GM12878 (cell line): Measurements from ENCODE around the gene FAHD2A. TPM values are rescaled to one million over a fixed set of nuclear protein-coding genes. Genes with fewer than 3 reads are reported as not detected.
A peak's percentile ranks its signal among the peaks of the same experiment; 100 is the strongest.

ENCODE experiments used
- ATF7 ChIP-seq: fragments of 450-650 bp; IDR thresholded peaks from 2 replicates; pipeline ENCODE4 v1.6.1; 2016; ENCODE audit warnings: low read depth, mild to moderate bottlenecking
- BACH1 ChIP-seq: fragments of 450-650 bp; IDR thresholded peaks from 2 replicates; pipeline ENCODE4 v1.6.1; 2017; ENCODE audit warnings: mild to moderate bottlenecking, borderline replicate concordance
- BHLHE40 ChIP-seq, 2 experiments: fragments of 450-650 bp in 1 of 2; IDR thresholded peaks; 2 replicates each; pipeline ENCODE4 v1.6.1; 2011 to 2017; ENCODE audit warnings: low read depth in 2 of 2, borderline replicate concordance in 1 of 2, improper control_type of control experiment in 1 of 2, low read length in 1 of 2, mild to moderate bottlenecking in 1 of 2
- CBX5 ChIP-seq: sonication (generic); IDR thresholded peaks from 2 replicates; pipeline ENCODE4 v1.6.1; 2016; ENCODE audit warnings: low read depth, moderate library complexity, mild to moderate bottlenecking, inconsistent platforms
- CHD2 ChIP-seq: IDR thresholded peaks from 2 replicates; pipeline ENCODE4 v1.6.1; 2011; ENCODE audit warnings: low read depth, low read length, improper control_type of control experiment, borderline replicate concordance
- ESRRA ChIP-seq: IDR thresholded peaks from 2 replicates; pipeline ENCODE4 v1.6.1; 2012; ENCODE audit warnings: mild to moderate bottlenecking, low read length, improper control_type of control experiment
- GATAD2B ChIP-seq: fragments of 450-650 bp; conservative IDR thresholded peaks from 2 replicates; pipeline ENCODE4 v1.6.1; 2017; ENCODE audit warnings: low read depth, mild to moderate bottlenecking, moderate library complexity
- HDAC2 ChIP-seq: fragments of 200-600 bp; sonication (generic); IDR thresholded peaks from 2 replicates; pipeline ENCODE4 v1.6.1; 2017
- IKZF1 ChIP-seq: fragments of 450-650 bp; conservative IDR thresholded peaks from 2 replicates; pipeline ENCODE4 v1.6.1; 2017; ENCODE audit warnings: antibody characterized with exemption, mild to moderate bottlenecking
- IKZF2 ChIP-seq, 2 experiments: fragments of 450-650 bp; IDR thresholded peaks; 2 replicates each; pipeline ENCODE4 v1.6.1; 2017; ENCODE audit warnings: mild to moderate bottlenecking in 2 of 2, moderate library complexity in 2 of 2
- NBN ChIP-seq: fragments of 450-650 bp; IDR thresholded peaks from 2 replicates; pipeline ENCODE4 v1.6.1; 2016
- NFIC ChIP-seq: IDR thresholded peaks from 2 replicates; pipeline ENCODE4 v1.6.1; 2012; ENCODE audit warnings: low read depth, mild to moderate bottlenecking, inconsistent platforms, low read length, moderate library complexity
- NFYB ChIP-seq: IDR thresholded peaks from 2 replicates; pipeline ENCODE4 v1.6.1; 2011; ENCODE audit warnings: low read depth, mild to moderate bottlenecking, low read length, improper control_type of control experiment, moderate library complexity; ENCODE audit not compliant: insufficient read depth
- NKRF ChIP-seq: fragments of 450-650 bp; conservative IDR thresholded peaks from 2 replicates; pipeline ENCODE4 v1.6.1; 2017; ENCODE audit warnings: mild to moderate bottlenecking, moderate library complexity
- NR2F1 ChIP-seq: fragments of 450-650 bp; conservative IDR thresholded peaks from 2 replicates; pipeline ENCODE4 v1.6.1; 2017; ENCODE audit warnings: mild to moderate bottlenecking
- PML ChIP-seq: IDR thresholded peaks from 2 replicates; pipeline ENCODE4 v1.6.1; 2012; ENCODE audit warnings: low read length, inconsistent platforms
- POLR2AphosphoS5 ChIP-seq: IDR thresholded peaks from 2 replicates; pipeline ENCODE4 v1.6.1; 2011; ENCODE audit warnings: mild to moderate bottlenecking, low read length, inconsistent platforms
- RELB ChIP-seq: fragments of 450-650 bp; IDR thresholded peaks from 2 replicates; pipeline ENCODE4 v1.6.1; 2017; ENCODE audit warnings: low read depth, mild to moderate bottlenecking, moderate library complexity
- RUNX3 ChIP-seq: IDR thresholded peaks from 2 replicates; pipeline ENCODE4 v1.6.1; 2012; ENCODE audit warnings: low read length, inconsistent platforms
- SIN3A ChIP-seq: IDR thresholded peaks from 2 replicates; pipeline ENCODE4 v1.6.1; 2012; ENCODE audit warnings: low read depth, low read length, improper control_type of control experiment
- SMAD1 ChIP-seq: fragments of 450-650 bp; IDR thresholded peaks from 2 replicates; pipeline ENCODE4 v1.6.1; 2018; ENCODE audit warnings: mild to moderate bottlenecking, low read depth; ENCODE audit not compliant: partially characterized antibody
- SRF ChIP-seq, 2 experiments: IDR thresholded peaks; 2 replicates each; pipeline ENCODE4 v1.6.1; 2011; ENCODE audit warnings: low read depth in 2 of 2, low read length in 2 of 2, mild to moderate bottlenecking in 1 of 2, moderate library complexity in 1 of 2
- TARDBP ChIP-seq: IDR thresholded peaks from 2 replicates; pipeline ENCODE4 v1.6.1; 2016; ENCODE audit warnings: borderline replicate concordance
- TBL1XR1 ChIP-seq: IDR thresholded peaks from 2 replicates; pipeline ENCODE4 v1.6.1; 2012; ENCODE audit warnings: low read depth, low read length, improper control_type of control experiment
- TCF12 ChIP-seq: IDR thresholded peaks from 2 replicates; pipeline ENCODE4 v1.6.1; 2011; ENCODE audit warnings: low read depth, mild to moderate bottlenecking, low read length
- TCF3 ChIP-seq: IDR thresholded peaks from 2 replicates; pipeline ENCODE4 v1.6.1; 2012; ENCODE audit warnings: low read depth, mild to moderate bottlenecking, low read length, borderline replicate concordance; ENCODE audit not compliant: insufficient read depth
- YY1 ChIP-seq: IDR thresholded peaks from 2 replicates; pipeline ENCODE4 v1.6.1; 2011; ENCODE audit warnings: low read depth, mild to moderate bottlenecking, low read length
- ZNF24 ChIP-seq: fragments of 450-650 bp; IDR thresholded peaks from 2 replicates; pipeline ENCODE4 v1.6.1; 2017; ENCODE audit warnings: antibody characterized with exemption, mild to moderate bottlenecking
- polyA plus RNA-seq, 11 experiments: library from polyadenylated mRNA; depleted of rRNA in 4 of 11; unstranded in 6 of 11; stranded (reverse) in 5 of 11; fragments of >200 nt; fragmentation: Nextera tagmentation in 4 of 11; fragmentation: Illumina TruSeq in 1 of 11; extraction: Ambion mirVana in 4 of 11; extraction: Trizol in 1 of 11; gene quantifications; 1 replicate in 1 of 11; 2 replicates in 10 of 11; pipeline versions ENCODE4 v1.2.1 to v1.2.3, GENCODE V29; 2011 to 2016; ENCODE audit warnings: inconsistent platforms in 2 of 11, missing spikeins in 2 of 11, low read depth in 1 of 11
- total RNA-seq, 4 experiments: library from RNA; depleted of rRNA in 3 of 4; stranded (reverse); fragments of >200 nt in 3 of 4; fragmentation: Illumina TruSeq in 1 of 4; extraction: Trizol in 1 of 4; gene quantifications; 2 replicates each; pipeline versions ENCODE4 v1.2.1 to v1.2.3, GENCODE V29; 2013 to 2021
- TF ChIP-seq, protein P1 (sequence below): IDR thresholded peaks from 2 replicates; pipeline ENCODE4 v1.6.1; 2011; ENCODE audit warnings: low read depth, mild to moderate bottlenecking, low read length, moderate library complexity, borderline replicate concordance; ENCODE audit errors: extremely low read depth

Gene FAHD2A
- total and polyA plus RNA-seq, 10 of the 15 experiments (the other 5 are each of a cell fraction or from before 2014, with no cell fraction given), result 11.2 to 38.2 (median 25.1) TPM

GRCh38 chr2:95402370-95403203 lies at the start of gene FAHD2A (continued):
- TF ChIP-seq NKRF (peak; percentile 82), CBX5 (no peak), CHD2 (0 out of 2 replicates have a peak, but pooled peaks have one; percentile 50), RELB (0 out of 2 replicates have a peak, but pooled peaks have one; percentile 41), SIN3A (peak; percentile 85), NFIC (no peak), TBL1XR1 (no peak), TCF3 (peak; percentile 66; the same call in 1 of the 2 replicates), BACH1 (peak; percentile 92), HDAC2 (no peak), NR2F1 (peak; percentile 97), TCF12 (peak; percentile 89), PML (peak; percentile 41; the same call in 1 of the 2 replicates), SMAD1 (no peak), ZNF24 (no peak), NFYB (peak; percentile 54; the same call in 1 of the 2 replicates), POLR2AphosphoS5 (peak; percentile 52; the same call in 1 of the 2 replicates), YY1 (peak; percentile 76), SRF (IDR thresholded peaks at IDR 0.05; ENCODE audit: low read depth in 2 of 2, low read length in 2 of 2) (peak in 1 of 2 experiments; percentile 77; a peak in 1 of 4 replicates), BHLHE40 (IDR thresholded peaks at IDR 0.05; ENCODE audit: borderline replicate concordance in 1 of 2, low read depth in 2 of 2, low read length in 1 of 2) (peak; percentile 30 to 67; a peak in 2 of 4 replicates), TARDBP (0 out of 2 replicates have a peak, but pooled peaks have one; percentile 16), IKZF2 (IDR thresholded peaks at IDR 0.05) (0 out of 4 replicates have a peak, but pooled peaks of 1 of the 2 experiments have one; percentile 17), ATF7 (peak; percentile 82), IKZF1 (peak; percentile 69), RUNX3 (peak; percentile 75), ESRRA (peak; percentile 83), NBN (peak; percentile 100), GATAD2B (peak; percentile 75; the same call in 1 of the 2 replicates)
- TF ChIP-seq, protein P1, sequence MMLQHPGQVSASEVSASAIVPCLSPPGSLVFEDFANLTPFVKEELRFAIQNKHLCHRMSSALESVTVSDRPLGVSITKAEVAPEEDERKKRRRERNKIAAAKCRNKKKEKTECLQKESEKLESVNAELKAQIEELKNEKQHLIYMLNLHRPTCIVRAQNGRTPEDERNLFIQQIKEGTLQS, result peak; percentile 56; the same call in 1 of the 2 replicates
